Sigmoid colon (tissue), 7 donors: Measurements from ENCODE around the gene SLC25A5. TPM values are rescaled to one million over a fixed set of nuclear protein-coding genes. Genes with fewer than 3 reads are reported as not detected.
A peak's percentile ranks its signal among the peaks of the same experiment; 100 is the strongest.
"Not testable (repeated sequence)": the region's sequence is repeated elsewhere in the genome, so short reads cannot be mapped to it uniquely, and the experiment has no call there.

Experiments
- DNase-seq: peaks from one replicate; pipeline ENCODE4 v3.0.0-alpha.2; 2019
- H3K27ac ChIP-seq, 4 donors: fragments of 200-600 bp; sonication (generic); one replicate each; pipeline ENCODE4 v1.5.1; 2016 to 2019; ENCODE audit warnings: mild to moderate bottlenecking in 1 of 4
- H3K27me3 ChIP-seq, 3 donors: fragments of 200-600 bp; sonication (generic); one replicate each; pipeline ENCODE4 v1.5.1; 2019; ENCODE audit warnings: mild to moderate bottlenecking in 1 of 3
- H3K36me3 ChIP-seq, 4 donors: fragments of 200-600 bp; sonication (generic); one replicate each; pipeline ENCODE4 v1.5.1; 2016 to 2019
- H3K4me1 ChIP-seq, 4 donors: fragments of 200-600 bp; sonication (generic); one replicate each; pipeline ENCODE4 v1.5.1; 2017 to 2019
- H3K4me3 ChIP-seq, 4 donors: fragments of 200-600 bp; sonication (generic); one replicate each; pipeline ENCODE4 v1.5.1; 2017 to 2019; ENCODE audit warnings: mild to moderate bottlenecking in 2 of 4, moderate library complexity in 1 of 4
- H3K9me3 ChIP-seq, 4 donors: fragments of 200-600 bp in 3 of 4; sonication (generic) in 3 of 4; one replicate each; pipeline versions ENCODE4 v1.5.1 to v1.6.1; 2013 to 2019
- CTCF ChIP-seq, 4 experiments: fragments of 450-650 bp in 3 of 4; fragments of 200-600 bp in 1 of 4; IDR thresholded peaks; one replicate each; pipeline ENCODE4 v1.5.1; 2016 to 2019; ENCODE audit warnings: antibody characterized with exemption in 4 of 4, mild to moderate bottlenecking in 3 of 4, moderate library complexity in 2 of 4
- EP300 ChIP-seq, 4 donors: sonication (generic); formaldehyde crosslinking; IDR thresholded peaks; one replicate each; pipeline ENCODE4 v1.6.1; 2017; ENCODE audit warnings: antibody characterized with exemption in 4 of 4
- POLR2A ChIP-seq, 2 donors: fragments of 450-650 bp; IDR thresholded peaks; one replicate each; pipeline ENCODE4 v1.6.1; 2016; ENCODE audit warnings: antibody characterized with exemption in 2 of 2, mild to moderate bottlenecking in 2 of 2, moderate library complexity in 2 of 2
- POLR2AphosphoS5 ChIP-seq, 4 donors: sonication (generic); formaldehyde crosslinking; IDR thresholded peaks; one replicate each; pipeline ENCODE4 v1.6.1; 2017; ENCODE audit warnings: antibody characterized with exemption in 4 of 4
- WGBS, 2 donors: extraction: QIAGEN DNeasy Blood & Tissue Kit; methylation state at CpG; one replicate each; pipeline ENCODE4 v1.1.7; 2013; 5-methylcytosine and 5-hydroxymethylcytosine counted together
- intact Hi-C: fragments of 100-400 bp; cut with DNase I; formaldehyde crosslinking; loops from one replicate; pipeline ENCODE4 v1.15.1; 2023
- polyA plus RNA-seq, 3 donors: library from polyadenylated mRNA; stranded (reverse); fragments of 200-250 nt; gene quantifications; one replicate each; pipeline ENCODE4 v1.2.3, GENCODE V29; 2013
- total RNA-seq, 4 donors: library from RNA; depleted of rRNA; stranded (reverse); fragments of >200 nt; gene quantifications; one replicate each; pipeline ENCODE4 v1.1.0, GENCODE V29; 2016
- donor health status: healthy with polysubstance abuse.
- donor health status: Bipolar disorder and iron deficiency.
- donor health status: healthy.

Gene SLC25A5
- total and polyA plus RNA-seq, 7 donors = 269 to 2,420 (median 356) TPM

DNA sequence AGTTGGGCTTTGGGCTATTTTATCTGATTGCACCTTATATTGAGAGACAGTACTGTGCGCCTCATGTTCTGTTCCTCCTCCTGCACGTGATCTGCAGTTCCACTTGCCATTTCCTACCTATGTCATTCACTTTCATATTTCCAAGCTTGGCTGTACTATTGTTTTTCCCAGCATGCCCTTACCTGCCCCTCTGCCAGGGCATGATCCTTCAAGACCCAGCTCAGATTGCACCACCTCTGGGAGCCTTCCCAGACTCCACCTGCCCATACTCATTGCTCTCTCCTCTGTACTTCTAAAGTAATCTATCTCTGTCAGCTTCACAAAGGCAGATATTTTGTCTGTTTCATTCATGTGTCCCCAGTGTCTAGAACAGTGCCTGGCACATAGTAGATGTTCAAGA lies 11.6 kb downstream of the SLC25A5 start:
- WGBS, 2 donors = 86% methylated on average over 2 of the region's 2 CpGs
- TF ChIP-seq EP300 (IDR thresholded peaks at IDR 0.05) (no peak), POLR2AphosphoS5 (IDR thresholded peaks at IDR 0.05) (no peak), POLR2A (IDR thresholded peaks at IDR 0.05) (no peak), CTCF (IDR thresholded peaks at IDR 0.05) (no peak)
- no peaks in the 10 kb centered on the region for H3K36me3 ChIP-seq
- peak; percentile 20 for DNase-seq
- no peak overlapping the region for H3K27ac ChIP-seq
- H3K27me3 ChIP-seq = no peaks in the 10 kb centered on the region
- no peak overlapping the region for H3K4me3 ChIP-seq
- H3K4me1 ChIP-seq = peaks cover 0 to 8% (median 0%) of the 10 kb centered on the region in 4 donors
- no peaks in the 10 kb centered on the region for H3K9me3 ChIP-seq
- intact Hi-C loops = loop anchor here (10.0 kb wide), 1 partner anchor 95 kb away; the partner anchor contains the start of gene UBE2A

- 41 to 73% methylated on average over 4 of the region's 4 CpGs for WGBS, 2 donors
- Histone ChIP-seq H3K27me3 (no peaks in the 10 kb centered on the region), H3K4me1 (peaks cover 0 to 8% (median 0%) of the 10 kb centered on the region in 4 donors), H3K9me3 (no peaks in the 10 kb centered on the region), H3K36me3 (no peaks in the 10 kb centered on the region), H3K4me3 (no peak overlapping the region), H3K27ac (no peak overlapping the region)
- intact Hi-C loops = loop anchor here (10.0 kb wide), 1 partner anchor 93 kb away; the partner anchor contains the start of gene UBE2A
- DNase-seq = no peak
- no peak for TF ChIP-seq POLR2AphosphoS5 (IDR thresholded peaks at IDR 0.05)
- no peak for TF ChIP-seq POLR2A (IDR thresholded peaks at IDR 0.05)
- no peak for TF ChIP-seq EP300 (IDR thresholded peaks at IDR 0.05)
- no peak for TF ChIP-seq CTCF (IDR thresholded peaks at IDR 0.05)
Observed at GRCh38 chrX:119481323-119481801, 13.1 kb downstream of the SLC25A5 start.

- TF ChIP-seq POLR2A (IDR thresholded peaks at IDR 0.05) = no peak
- no peak for TF ChIP-seq POLR2AphosphoS5 (IDR thresholded peaks at IDR 0.05)
- WGBS, 2 donors = 52% methylated on average over 10 of the region's 10 CpGs
- H3K9me3 ChIP-seq = no peaks in the 10 kb centered on the region
Observed at GRCh38 chrX:119482041-119482440, 13.8 kb downstream of the SLC25A5 start.

GRCh38 chrX:119482481-119483480 lies 14.5 kb downstream of the SLC25A5 start:
- TF ChIP-seq EP300 (IDR thresholded peaks at IDR 0.05) (no peak), POLR2AphosphoS5 (IDR thresholded peaks at IDR 0.05) (no peak), CTCF (IDR thresholded peaks at IDR 0.05) (peak; percentile 29 to 69 (median 36)), POLR2A (IDR thresholded peaks at IDR 0.05) (no peak)
- DNase-seq = peak; percentile 74
- peak overlapping the region; percentile 14 to 48 (median 44) for H3K4me3 ChIP-seq
- intact Hi-C loops = loop anchor here (2.0 to 10.0 kb wide), 2 partner anchors 14 to 92 kb away; partner anchors contain the start of genes SLC25A5 and UBE2A
- no peaks in the 10 kb centered on the region for H3K9me3 ChIP-seq
- H3K27ac ChIP-seq = peak overlapping the region; percentile 58 to 68 (median 63)
- H3K36me3 ChIP-seq = no peaks in the 10 kb centered on the region
- H3K27me3 ChIP-seq = no peaks in the 10 kb centered on the region
- H3K4me1 ChIP-seq = peaks cover 0 to 8% (median 0%) of the 10 kb centered on the region in 4 donors
- 11 to 15% methylated on average over 48 of the region's 48 CpGs for WGBS, 2 donors

More at GRCh38 chrX:119482041-119482440, 13.8 kb downstream of the SLC25A5 start:
- intact Hi-C loops = loop anchor here (2.0 to 10.0 kb wide), 2 partner anchors 13 to 93 kb away; partner anchors contain the start of genes SLC25A5 and UBE2A
- H3K4me1 ChIP-seq = peaks cover 0 to 8% (median 0%) of the 10 kb centered on the region in 4 donors
- H3K27ac ChIP-seq = peak overlapping the region; percentile 58 to 68 (median 63)
- DNase-seq = peak; percentile 61
- peak overlapping the region in 3 of 4 donors; percentile 42 to 48 (median 46) for H3K4me3 ChIP-seq
- H3K36me3 ChIP-seq = no peaks in the 10 kb centered on the region
- no peaks in the 10 kb centered on the region for H3K27me3 ChIP-seq

- intact Hi-C loops = loop anchor here (10.0 kb wide), 1 partner anchor 88 kb away; the partner anchor contains the start of gene UBE2A
- peak; percentile 17 for DNase-seq
- WGBS, 2 donors = 54 to 62% methylated on average over 11 of the region's 11 CpGs
Observed at GRCh38 chrX:119486745-119487144, 18.5 kb downstream of the SLC25A5 start.

DNA sequence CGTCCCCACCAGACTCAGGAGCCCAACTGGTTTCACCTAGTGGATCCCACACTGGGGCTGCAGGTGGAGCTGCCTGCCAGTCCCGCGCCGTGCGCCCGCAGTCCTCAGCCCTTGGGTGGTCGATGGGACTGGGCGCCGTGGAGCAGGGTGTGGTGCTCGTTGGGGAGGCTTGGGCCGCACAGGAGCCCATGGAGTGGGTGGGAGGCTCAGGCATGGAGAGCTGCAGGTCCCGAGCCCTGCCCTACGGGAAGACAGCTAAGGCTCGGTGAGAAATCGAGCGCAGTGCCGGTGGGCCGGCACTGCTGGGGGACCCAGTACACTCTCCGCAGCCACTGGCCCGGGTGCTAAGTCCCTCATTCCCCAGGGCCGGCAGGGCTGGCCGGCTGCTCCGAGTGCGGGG lies 19.5 kb downstream of the SLC25A5 start:
- 93 to 94% methylated on average over 24 of the region's 24 CpGs for WGBS, 2 donors
- H3K36me3 ChIP-seq, H3K27me3 ChIP-seq, H3K4me3 ChIP-seq, H3K27ac ChIP-seq, H3K9me3 ChIP-seq, H3K4me1 ChIP-seq: not testable (repeated sequence)
- peak; percentile 49 for DNase-seq
- intact Hi-C loops = loop anchor here (2.0 to 10.0 kb wide), 2 partner anchors 25 to 87 kb away; partner anchors contain the start of gene UBE2A

More at GRCh38 chrX:119486745-119487144, 18.5 kb downstream of the SLC25A5 start:
- H3K27ac ChIP-seq = no peak overlapping the region
- H3K9me3 ChIP-seq = no peaks in the 10 kb centered on the region
- H3K4me1 ChIP-seq = peaks cover 0 to 8% (median 0%) of the 10 kb centered on the region in 4 donors
- H3K27me3 ChIP-seq = no peaks in the 10 kb centered on the region
- H3K36me3 ChIP-seq = no peaks in the 10 kb centered on the region
- TF ChIP-seq EP300 (IDR thresholded peaks at IDR 0.05) (no peak), POLR2A (IDR thresholded peaks at IDR 0.05) (peak in 1 of 2 donors; percentile 8), CTCF (IDR thresholded peaks at IDR 0.05) (no peak), POLR2AphosphoS5 (IDR thresholded peaks at IDR 0.05) (no peak)
- no peak overlapping the region for H3K4me3 ChIP-seq
